Suprapubic skin (tissue), 4 donors: Measurements from ENCODE around the gene PKLR.

ENCODE experiments used
- CTCF ChIP-seq, 2 donors: fragments of 200-600 bp in 1 of 2; fragments of 450-650 bp in 1 of 2; sonication (generic) in 1 of 2; IDR thresholded peaks; one replicate each; pipeline ENCODE4 v1.5.1; 2016 to 2019; ENCODE audit warnings: antibody characterized with exemption in 2 of 2, mild to moderate bottlenecking in 1 of 2, moderate library complexity in 1 of 2
- EP300 ChIP-seq: sonication (generic); formaldehyde crosslinking; IDR thresholded peaks from one replicate; pipeline ENCODE4 v1.6.1; 2017; ENCODE audit warnings: antibody characterized with exemption
- POLR2A ChIP-seq, 2 donors: fragments of 450-650 bp; IDR thresholded peaks; one replicate each; pipeline ENCODE4 v1.6.1; 2017; ENCODE audit warnings: antibody characterized with exemption in 2 of 2, mild to moderate bottlenecking in 2 of 2, moderate library complexity in 2 of 2
- POLR2AphosphoS5 ChIP-seq, 3 donors: sonication (generic); formaldehyde crosslinking; IDR thresholded peaks; one replicate each; pipeline ENCODE4 v1.6.1; 2017; ENCODE audit warnings: antibody characterized with exemption in 3 of 3

- TF ChIP-seq CTCF (IDR thresholded peaks at IDR 0.05) = no peak
- TF ChIP-seq EP300 = no peak
- TF ChIP-seq POLR2AphosphoS5 (IDR thresholded peaks at IDR 0.05) = no peak
- no peak for TF ChIP-seq POLR2A (IDR thresholded peaks at IDR 0.05)
Measured at GRCh38 chr1:155305881-155306391, 4.7 kb upstream of the PKLR start.
